NCI-H128 (cell line): ENCODE results near the gene SPSB3.
A peak's percentile ranks its signal among the peaks of the same experiment; 100 is the strongest.
"Not testable (repeated sequence)": the region's sequence is repeated elsewhere in the genome, so short reads cannot be mapped to it uniquely, and the experiment has no call there.

Experiments used
- DNase-seq: peaks from one replicate; lab custom pipeline; 2025; ENCODE audit not compliant: unreplicated experiment; lab: John Stamatoyannopoulos, UW

The SPSB3 gene

DNA sequence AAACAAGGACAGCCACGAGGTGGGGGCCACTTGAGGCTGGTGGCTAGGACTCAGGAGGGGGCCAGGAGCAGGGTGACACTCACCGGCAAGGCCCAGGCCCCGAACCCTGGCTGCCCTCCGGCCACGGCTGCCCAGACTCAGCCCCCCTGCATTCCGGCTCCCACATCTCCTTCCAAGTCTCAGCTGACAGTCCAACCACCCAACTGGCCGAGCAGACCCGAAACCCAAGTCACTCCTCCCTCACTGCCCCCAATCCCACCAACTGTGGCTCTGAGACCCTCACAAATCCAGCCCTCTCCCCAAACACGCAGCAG is 34.9 kb upstream of the SPSB3 start:
- no peak for DNase-seq

DNA sequence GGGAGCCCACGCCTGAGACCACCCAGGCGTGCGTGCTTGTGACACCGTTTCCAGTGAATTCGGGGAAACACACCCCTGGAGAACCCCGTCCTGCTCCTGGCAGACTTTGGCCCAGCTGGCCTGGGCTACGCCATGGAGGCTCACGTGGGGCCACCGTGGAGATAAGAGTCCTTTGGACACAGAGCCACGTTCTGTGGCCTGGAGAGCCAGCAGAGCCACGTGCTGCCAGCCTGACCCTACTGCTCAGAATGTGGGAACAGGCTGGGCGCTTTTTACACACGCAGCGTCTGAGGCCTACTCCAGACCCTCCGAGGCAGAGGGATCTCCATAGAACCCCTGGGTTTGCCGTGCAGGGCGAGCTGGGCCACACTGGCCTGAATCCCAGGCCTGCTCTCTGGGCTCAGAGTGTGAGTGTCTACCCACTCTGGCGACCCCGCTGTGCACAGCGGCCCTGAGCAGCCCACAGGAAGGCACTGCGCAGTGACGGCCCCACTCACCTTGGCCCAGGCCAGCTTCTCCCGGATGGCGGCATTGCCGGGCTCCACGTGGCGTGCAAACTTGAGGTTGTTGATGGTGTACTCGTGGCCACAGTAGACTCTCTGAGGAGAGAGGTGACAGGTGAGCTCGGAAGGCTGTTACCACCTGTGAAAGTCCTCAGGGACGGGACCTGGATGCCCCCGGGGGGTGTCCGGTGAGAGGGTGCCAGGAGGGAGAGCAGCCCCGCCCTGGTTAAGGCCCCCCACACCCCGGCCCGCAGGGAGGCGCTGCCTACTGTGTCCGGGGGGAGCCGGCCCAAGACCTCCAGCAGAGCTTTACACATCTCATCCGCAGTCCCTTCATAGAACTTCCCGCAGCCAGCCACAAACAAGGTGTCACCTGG is 34.3 kb upstream of the SPSB3 start:
- no peak for DNase-seq

DNA sequence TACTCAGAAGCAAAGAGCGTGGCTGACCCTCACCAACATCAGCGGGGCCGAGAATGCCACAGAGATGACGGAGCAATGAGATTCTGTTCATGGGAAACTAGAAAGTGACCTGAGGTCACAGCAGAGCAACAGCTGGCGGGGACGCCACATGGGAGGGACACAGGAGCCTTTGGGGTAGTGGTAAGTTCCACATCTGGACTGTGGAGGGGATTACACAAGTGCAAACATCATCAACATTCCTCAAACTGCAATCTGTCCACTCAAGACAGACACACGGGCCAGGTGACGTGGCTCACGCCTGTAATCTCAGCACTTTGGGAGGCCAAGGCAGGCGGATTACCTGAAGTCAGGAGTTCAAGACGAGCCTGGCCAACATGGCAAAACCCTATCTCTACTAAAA is 33.1 kb upstream of the SPSB3 start:
- DNase-seq = no peak

DNA sequence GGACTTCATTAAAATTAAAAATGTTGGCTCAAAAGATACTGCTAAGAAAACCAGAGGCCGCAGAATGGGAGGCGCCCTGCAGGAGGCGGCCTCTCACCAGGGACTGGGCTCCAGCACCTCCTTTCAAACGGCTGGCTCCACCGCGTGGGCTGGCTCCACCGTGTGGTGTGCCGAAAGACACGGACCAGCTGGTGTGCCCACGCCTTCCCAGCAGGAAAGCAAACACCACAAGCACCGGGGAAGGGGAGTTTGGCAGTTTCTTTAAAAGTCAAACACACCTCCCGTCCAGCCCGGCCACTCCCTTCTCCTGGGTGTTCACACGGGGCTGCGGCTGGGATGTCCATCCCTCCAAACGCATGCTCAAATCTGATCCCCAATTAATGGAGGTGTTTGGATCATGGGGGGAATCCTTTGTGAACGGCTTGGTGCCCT is 30.4 kb upstream of the SPSB3 start:
- peak; percentile 19 for DNase-seq

DNA sequence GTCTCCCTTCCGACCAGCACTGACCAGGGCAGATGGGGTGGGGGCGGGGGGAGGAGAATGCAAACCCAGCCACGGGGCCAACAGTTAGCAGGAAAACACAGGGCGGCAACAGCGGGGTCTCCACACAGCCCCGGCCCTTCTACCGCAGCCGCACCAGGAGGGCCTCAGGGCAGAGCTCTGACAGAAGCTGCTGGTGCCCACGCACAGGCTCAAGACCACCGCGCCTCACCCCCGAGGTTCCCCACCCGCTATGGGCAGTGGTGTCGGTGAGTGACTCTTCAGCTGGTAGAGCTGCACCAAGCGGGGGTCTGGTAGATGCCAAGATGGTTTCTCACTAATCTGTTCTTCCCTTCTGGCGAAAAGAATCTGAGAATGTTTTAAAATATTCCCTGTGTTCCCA is 28.2 kb upstream of the SPSB3 start:
- DNase-seq = no peak

DNA sequence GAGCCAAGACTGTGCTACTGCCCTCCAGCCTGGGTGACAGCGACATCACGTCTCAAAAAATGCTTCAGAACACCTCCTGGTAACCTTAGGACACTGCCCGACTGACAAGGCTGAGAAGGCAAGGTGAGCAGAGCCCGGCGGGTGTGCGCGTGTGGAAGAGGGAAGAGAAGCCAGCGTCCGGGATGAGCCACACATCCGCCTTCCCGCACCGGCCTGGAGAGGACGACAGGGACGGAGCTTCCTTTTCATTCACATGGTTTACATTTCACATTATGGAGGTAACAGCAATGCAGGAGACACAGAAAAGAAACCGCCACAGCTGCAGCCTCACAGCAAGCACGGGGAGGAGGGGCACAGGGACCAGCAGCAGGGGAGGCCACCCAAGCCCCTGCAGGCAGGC is 27.7 kb upstream of the SPSB3 start:
- DNase-seq = no peak

DNA sequence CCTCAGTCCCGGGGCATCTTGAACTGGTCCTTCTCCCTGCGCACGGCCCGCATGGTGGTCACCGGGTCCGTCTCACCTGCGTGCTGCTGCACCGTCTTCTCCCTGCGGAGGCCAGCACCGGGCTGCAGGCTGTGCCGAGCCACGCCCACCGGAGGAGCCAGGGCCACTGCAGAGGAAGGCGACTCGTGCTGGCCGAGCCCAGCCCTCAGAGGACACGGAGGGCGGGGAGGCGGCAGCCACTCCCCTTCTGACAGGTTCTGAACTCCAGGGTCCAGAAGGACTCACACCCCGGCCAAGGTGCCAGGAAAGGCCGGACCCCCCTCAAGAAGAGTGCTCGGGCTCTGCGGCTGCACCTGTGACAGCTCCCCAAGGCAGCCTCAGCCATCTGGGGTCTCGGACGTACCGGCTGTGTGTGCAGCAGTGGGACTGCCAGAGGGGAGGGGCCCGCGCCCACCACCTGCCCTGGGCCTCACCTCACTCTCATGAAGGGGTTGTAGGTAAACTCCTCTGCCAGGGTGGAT is 27.0 kb upstream of the SPSB3 start:
- no peak for DNase-seq

DNA sequence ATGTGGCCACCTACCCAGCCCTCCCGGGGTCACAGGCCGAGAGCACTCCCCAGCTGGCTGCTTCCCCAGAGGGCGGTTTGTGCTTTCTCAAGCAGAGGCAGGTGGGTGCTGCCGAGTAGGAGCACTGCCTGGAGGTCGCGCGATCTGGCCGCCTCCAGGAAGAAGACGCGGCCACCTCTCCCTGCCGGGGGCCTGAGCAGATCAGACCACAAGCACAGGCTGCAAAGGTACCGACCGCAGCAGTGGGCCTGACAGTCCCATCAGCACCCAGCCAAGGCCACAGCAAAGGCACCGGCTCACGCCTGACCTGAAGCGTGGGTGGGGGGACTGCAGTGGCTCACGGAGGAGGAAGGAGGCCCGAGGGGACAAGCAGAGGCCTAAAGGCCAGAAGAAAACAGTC is 26.3 kb upstream of the SPSB3 start:
- no peak for DNase-seq

DNA sequence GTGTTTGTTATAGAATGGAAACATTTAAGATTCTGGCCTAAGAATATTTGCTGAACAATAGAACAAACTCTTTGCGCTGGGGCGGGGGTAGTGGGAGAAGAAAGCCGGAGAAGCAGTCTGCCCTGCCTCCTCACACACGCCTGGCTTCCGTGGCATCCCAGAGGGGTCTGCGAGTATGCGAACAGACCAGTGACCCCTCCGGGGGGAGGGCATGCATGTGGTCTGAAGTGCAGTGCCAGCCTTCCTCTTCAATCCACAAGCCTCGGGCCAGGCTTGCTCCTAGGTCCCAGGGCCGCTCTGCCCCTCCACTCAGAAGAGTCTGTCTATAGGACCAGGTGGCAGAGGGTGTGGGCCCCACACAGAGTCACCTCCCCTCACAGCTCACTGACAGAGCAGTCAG is 25.3 kb upstream of the SPSB3 start:
- DNase-seq = no peak

DNA sequence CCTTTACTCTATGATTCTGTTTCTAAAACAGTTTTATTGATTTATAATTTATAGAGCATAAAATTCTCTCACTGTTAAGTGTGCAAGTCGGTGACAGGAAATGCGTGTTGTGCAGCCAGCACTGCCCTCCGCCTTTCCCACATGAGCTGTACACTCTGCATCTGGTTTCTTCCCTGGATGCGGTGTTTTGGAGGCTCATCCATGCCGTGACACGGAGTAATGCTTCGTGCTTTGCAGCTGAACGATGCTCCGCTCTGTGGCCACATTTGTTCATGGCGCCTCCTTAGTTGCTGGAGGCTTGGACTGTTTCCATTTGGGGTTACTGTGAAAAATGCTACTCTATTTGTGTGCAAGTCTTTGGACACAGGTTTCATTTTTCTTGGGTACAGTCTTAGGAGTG is 18.3 kb upstream of the SPSB3 start:
- DNase-seq = no peak

DNA sequence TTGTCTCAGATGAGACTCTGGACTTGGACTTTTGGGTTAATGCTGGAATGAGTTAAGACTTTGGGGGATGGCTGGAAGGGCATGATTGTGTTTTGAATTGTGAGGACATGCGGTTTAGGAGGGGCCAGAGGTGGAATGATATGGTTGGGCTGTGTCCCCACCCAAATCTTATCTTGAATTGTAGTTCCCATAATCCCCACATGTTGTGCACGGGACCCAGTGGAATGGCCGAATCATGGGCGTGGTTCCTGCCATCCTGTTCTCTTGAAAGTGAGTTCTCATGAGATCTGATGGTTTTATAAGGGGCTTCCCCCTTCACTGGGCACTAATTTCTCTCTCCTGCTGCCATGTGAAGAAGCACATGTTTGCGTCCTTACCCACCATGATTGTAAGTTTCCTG is 16.9 kb upstream of the SPSB3 start:
- DNase-seq = not testable (repeated sequence)

DNA sequence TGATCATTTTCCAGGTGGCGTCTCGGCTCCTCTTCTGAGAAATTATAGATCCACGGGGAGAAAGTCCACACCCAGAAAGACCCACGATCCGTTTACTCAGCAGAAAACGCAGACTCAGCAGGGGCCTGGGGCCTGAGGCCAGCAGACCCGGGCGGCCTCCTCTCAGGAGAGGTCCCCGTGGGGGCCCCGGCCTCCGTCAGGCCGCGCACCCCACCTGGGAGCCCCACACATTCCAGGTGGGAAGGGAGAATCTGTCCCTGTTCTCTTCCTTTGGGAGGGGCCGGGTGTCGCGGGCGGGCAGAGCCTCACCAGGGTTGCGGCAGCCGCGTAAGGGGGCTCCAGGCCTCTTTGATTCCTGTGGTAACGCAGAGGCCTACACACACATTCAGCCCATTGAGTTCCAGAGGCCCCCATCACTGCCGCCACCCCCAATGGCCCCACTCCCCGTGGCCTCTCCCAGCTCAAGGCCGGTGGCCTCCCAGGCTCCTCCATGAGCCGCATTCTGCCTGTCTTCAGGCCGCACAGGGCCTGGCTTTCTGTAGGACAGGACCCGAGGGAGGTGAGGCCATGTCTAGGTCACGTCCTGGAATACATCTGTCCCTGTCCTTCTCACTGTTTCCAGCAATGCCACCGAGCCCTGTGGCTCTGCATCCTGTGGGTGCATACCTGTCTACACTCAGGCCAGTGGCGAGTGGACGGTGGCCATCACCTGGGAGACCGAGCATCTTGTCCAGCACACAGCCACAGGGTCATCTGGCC is 12.7 kb upstream of the SPSB3 start:
- DNase-seq = no peak

DNA sequence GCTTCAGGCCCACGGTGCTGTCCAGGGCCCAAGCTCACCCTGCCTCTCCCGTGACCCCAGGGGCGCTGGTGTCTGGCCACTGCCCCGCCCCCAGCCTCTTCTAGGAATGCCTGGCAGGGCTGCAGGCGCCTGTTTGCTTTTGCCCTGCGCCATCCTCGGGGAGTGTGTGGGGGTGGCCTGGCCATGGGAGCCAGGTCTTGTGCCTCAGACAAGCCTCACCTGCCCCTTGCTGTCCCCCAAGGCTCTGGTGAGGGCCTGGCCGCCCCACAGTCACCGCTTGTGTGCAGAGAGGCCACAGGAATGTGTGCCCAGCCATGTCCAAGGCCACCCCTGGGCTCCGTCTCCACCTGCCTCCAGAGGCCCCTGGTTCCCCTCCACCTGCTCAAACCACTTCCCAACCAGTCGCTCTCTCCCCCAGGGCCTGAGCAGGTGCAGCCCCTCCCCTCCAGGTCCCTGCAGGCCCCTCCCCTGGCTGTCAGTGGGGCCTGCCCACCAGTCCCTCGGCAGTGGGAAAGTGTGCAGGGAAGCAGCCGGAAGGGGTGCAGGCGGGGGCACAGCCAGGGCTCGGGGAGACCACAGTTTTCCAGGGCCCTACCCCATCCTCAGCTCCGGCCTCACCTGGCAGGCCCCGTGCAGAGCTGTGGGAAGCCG is 12.0 kb upstream of the SPSB3 start:
- no peak for DNase-seq

DNA sequence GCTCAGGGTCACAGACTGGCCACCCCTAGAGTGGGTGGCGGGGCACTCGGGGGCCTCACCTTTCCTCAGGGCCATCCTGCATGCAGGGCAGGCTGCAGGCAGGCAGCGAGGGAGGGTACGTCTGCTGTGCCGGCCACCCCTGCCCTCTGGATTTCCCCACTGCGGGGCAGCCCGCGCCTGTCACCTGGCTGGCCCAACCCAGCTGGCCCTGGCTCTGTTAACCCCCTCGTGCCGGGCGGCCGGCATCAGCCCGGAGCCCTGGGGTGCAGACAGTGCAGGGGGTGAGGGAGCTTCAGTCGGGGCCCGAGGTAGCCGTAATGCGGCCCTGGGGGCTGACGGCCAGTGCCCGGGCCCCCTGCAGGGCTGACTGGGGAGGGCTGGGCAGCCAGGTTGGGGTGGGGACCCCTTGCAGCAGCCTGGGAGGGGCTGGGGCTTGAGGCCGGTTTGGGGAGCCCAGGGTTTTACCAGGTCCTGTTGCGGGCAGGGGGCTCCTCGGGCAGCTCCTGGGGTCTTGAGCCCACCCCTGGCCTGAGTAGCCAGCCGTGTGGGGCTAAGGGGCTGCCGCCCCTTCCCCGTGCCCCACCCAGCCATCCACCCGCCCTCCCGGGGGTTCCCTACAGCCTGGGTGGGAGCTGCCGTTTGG is 11.3 kb upstream of the SPSB3 start, which contains the start of gene IGFALS:
IGFALS (minus strand) TSS at position 128 of the 643 bp plus-strand sequence; CDS start at position 75, 53 bp downstream.
- no peak for DNase-seq

DNA sequence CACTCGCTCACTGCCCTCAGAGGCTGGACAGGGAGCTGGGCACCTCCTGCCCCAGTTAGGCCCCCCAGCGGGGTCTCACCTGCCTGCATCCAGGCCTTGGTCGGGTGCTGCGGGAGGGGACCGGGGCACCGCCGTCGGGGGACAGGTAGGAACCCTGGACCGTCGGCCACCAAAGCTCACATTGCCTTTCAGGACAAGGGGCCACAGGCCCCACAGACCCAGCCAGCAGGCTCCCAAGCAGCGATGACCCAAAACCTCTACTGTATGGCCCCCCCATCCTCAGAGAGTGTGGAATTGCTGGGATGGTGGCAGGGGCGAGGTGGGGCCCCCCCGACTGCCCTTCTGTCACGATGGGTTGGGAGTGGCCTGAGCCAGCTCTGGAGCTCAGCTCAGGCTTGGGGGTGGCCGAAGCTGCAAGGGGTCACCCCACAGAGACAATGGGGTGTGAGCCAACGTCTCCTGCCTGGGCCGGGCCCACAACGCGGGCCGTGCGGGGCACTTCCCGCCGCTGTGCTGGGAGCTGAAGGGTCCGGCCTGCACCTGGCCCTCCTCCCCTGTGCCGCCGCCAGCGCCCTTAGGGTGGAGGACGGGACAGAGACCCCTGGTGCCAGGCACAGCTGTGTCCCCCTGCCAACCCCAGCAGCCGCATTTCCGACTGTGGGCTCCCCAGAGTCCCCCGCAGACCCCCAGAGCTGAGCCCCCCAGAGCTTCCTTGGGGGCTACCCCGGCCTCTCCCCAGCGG is 10.6 kb upstream of the SPSB3 start:
- no peak for DNase-seq

DNA sequence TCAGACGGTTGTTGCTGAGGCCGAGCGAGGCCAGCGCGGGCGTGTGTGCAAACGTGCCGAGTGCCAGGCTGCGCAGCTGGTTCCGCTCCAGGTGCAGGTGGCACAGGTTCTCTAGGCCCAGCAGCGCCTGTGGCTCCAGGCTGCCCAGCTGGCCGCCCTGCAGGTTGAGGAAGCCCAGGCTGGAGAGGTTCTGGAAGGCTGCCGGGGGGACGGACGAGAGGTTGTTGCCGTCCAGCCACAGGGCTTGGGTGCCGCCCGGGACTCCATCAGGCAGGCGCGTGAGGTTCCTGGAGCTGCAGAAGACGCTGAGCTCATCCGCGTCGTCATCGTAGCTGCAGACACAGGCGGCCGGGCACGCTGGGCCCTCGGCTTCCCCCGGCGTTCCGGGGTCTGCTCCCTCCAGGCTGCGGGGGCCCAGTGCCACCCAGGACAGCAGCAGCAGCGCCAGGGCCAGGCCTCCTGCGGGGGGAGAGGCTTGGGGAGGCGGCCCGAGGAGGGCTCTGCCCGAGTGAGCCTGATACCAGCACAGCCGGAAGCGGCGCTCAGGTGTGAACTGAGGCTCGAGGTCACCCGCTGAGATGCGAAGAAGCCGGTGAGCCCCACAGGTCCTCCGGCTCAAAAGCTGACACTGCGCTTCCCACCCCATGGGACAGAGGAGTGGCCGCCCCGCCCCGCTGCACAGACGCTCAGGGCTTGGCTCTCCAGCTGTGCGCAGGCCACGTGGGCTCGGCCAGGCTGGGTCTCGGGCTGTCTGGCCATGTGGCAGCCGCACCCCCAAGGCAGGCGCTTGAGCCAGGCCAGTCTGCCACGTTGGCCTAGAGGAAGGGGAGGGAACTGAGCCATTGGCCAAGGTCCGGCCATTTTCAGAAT is 9.8 kb upstream of the SPSB3 start:
- DNase-seq = no peak

DNA sequence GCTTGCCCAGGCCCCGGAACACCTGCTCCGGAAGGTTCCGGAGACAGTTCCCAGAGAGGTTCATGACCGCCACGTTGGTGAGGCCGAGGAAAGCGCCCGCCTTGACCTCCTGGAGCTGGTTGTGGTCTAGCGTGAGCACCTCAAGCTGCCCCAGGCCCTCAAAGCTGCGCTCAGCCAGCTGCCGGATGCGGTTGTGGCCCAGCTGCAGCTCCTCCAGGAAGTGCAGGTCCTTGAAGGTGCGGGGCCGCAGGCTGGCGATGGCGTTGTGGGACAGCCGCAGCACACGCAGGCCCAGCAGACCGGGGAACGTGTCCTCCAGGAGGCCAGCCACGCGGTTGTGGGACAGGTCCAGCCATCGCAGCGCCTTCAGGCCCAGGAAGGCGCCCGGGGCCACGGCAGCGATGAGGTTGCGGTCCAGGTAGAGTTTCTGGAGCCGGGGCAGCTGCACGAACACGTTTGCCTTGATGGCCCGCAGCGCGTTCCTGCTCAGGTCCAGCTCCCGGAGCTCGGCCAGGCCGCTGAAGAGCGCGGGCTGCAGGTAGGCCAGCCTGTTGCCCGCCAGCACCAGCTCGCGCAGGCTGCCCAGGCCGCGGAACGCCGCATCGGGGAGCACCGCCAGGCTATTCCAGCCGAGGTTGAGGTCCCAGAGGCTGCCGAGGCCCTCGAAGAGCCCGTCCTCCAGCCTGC is 9.0 kb upstream of the SPSB3 start:
- DNase-seq = no peak

DNA sequence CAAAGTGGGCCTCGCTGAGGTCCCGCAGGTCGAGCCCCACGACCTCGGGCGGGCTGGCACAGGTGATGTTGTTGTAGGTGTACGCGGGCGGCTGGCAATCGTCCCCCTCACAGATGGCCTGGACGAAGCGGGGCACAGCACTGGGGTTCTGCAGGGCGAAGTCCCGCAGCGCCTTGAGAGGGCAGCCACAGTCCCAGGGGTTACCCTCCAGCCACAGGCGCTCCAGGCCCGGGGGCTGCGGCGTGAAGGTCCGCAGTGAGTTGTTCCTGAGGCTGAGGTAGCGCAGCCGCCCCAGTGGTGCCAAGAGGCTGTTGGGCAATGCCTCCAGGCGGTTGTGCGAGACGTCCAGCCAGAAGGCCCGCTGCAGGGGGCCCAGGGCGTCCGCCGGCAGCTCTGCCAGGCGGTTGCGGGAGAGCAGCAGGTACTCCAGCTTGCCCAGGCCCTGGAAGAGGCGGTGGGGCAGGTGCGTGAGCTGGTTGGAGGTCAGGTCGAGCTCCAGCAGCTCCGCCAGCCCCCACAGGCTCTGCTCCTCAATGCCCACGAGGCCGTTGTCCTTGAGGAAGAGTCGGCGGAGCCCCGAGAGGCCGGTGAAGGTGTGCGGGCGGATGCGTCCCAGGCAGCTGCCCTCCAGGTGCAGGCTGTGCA is 8.4 kb upstream of the SPSB3 start:
- no peak for DNase-seq

DNA sequence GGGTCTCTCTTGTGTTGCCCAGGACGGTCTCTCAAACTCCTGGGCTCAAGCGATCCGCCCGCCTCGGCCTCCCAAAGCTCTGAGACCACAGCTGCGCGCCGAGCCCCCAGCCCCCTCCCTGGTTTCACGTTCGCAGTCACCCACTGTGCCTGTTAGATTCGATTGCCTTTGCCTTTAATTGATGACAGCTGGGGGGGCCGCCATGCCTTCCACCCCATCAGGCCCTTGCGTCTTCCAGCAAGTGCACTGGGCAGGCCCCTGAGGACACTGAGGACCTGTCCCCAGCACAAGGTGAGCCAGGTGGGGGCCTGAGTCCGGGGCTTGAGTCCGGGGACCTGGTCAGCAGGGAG is 7.9 kb upstream of the SPSB3 start:
- DNase-seq = no peak
